Measurements from ENCODE around the gene SCLY. TPM values are rescaled to one million over a fixed set of nuclear protein-coding genes. Genes with fewer than 3 reads are reported as not detected.

SCLY gene
- total and polyA plus RNA-seq, 2 experiments from 2014 or later = 12.7 to 21.1 TPM

GRCh38 chr2:238125127-238125885 lies 64.5 kb downstream of the SCLY start:
- H3K27ac ChIP-seq = no peak overlapping the region
- no peak overlapping the region for H3K4me2 ChIP-seq
- no peaks in the 10 kb centered on the region for H3K79me2 ChIP-seq
- 93% methylated on average over 15 of the region's 20 CpGs for WGBS (ENCODE audit: low lambda C conversion rate, missing lambda C conversion rate)
- no peaks in the 10 kb centered on the region for H3K9me2 ChIP-seq (replicated peaks; ENCODE audit: insufficient read depth)
- no peaks in the 10 kb centered on the region for H3K4me1 ChIP-seq (ENCODE audit: insufficient read depth)
- H3K36me3 ChIP-seq (replicated peaks; ENCODE audit: insufficient read depth, low read depth) = no peaks in the 10 kb centered on the region
- H4K20me1 ChIP-seq (ENCODE audit: insufficient read depth, poor library complexity, severe bottlenecking) = no peaks in the 10 kb centered on the region
- H3K4me3 ChIP-seq = no peak overlapping the region
- DNase-seq (ENCODE audit: low spot score) = no peak
- H3K27me3 ChIP-seq = no peaks in the 10 kb centered on the region
- H3K9me3 ChIP-seq (ENCODE audit: low read depth) = no peaks in the 10 kb centered on the region
- no peak for TF ChIP-seq CTCF (IDR thresholded peaks at IDR 0.05; ENCODE audit: poor library complexity)
- TF ChIP-seq EZH2phosphoT487 (IDR thresholded peaks at IDR 0.05; ENCODE audit: low read depth, severe bottlenecking, unreplicated experiment) = no peak
- no peak for TF ChIP-seq EZH2 (IDR thresholded peaks at IDR 0.05; ENCODE audit: borderline replicate concordance)
- no peak overlapping the region for H2AFZ ChIP-seq

GRCh38 chr2:238126338-238126737 lies 65.5 kb downstream of the SCLY start:
- Histone ChIP-seq H3K4me3 (no peak overlapping the region), H3K9me2 (replicated peaks; ENCODE audit: insufficient read depth) (no peaks in the 10 kb centered on the region), H4K20me1 (ENCODE audit: insufficient read depth, poor library complexity, severe bottlenecking) (no peaks in the 10 kb centered on the region), H2AFZ (no peak overlapping the region), H3K9me3 (ENCODE audit: low read depth) (no peaks in the 10 kb centered on the region), H3K27ac (no peak overlapping the region), H3K4me2 (no peak overlapping the region), H3K4me1 (ENCODE audit: insufficient read depth) (no peaks in the 10 kb centered on the region), H3K36me3 (replicated peaks; ENCODE audit: insufficient read depth, low read depth) (no peaks in the 10 kb centered on the region), H3K79me2 (no peaks in the 10 kb centered on the region), H3K27me3 (no peaks in the 10 kb centered on the region)
- TF ChIP-seq EZH2phosphoT487 (IDR thresholded peaks at IDR 0.05; ENCODE audit: low read depth, severe bottlenecking, unreplicated experiment) = no peak
- TF ChIP-seq EZH2 (IDR thresholded peaks at IDR 0.05; ENCODE audit: borderline replicate concordance) = no peak
- no peak for TF ChIP-seq CTCF (IDR thresholded peaks at IDR 0.05; ENCODE audit: poor library complexity)
- no peak for DNase-seq (ENCODE audit: low spot score)
- 96% methylated on average over 2 of the region's 2 CpGs for WGBS (ENCODE audit: low lambda C conversion rate, missing lambda C conversion rate)

GRCh38 chr2:238126775-238127164 lies 66.0 kb downstream of the SCLY start:
- Histone ChIP-seq H3K9me2 (replicated peaks; ENCODE audit: insufficient read depth) (no peaks in the 10 kb centered on the region), H3K36me3 (replicated peaks; ENCODE audit: insufficient read depth, low read depth) (no peaks in the 10 kb centered on the region), H3K4me1 (ENCODE audit: insufficient read depth) (no peaks in the 10 kb centered on the region), H3K79me2 (no peaks in the 10 kb centered on the region), H3K27me3 (no peaks in the 10 kb centered on the region), H4K20me1 (ENCODE audit: insufficient read depth, poor library complexity, severe bottlenecking) (no peaks in the 10 kb centered on the region), H3K27ac (no peak overlapping the region), H3K9me3 (ENCODE audit: low read depth) (no peaks in the 10 kb centered on the region), H2AFZ (no peak overlapping the region), H3K4me2 (no peak overlapping the region), H3K4me3 (no peak overlapping the region)
- TF ChIP-seq EZH2phosphoT487 (IDR thresholded peaks at IDR 0.05; ENCODE audit: low read depth, severe bottlenecking, unreplicated experiment) = no peak
- TF ChIP-seq EZH2 (IDR thresholded peaks at IDR 0.05; ENCODE audit: borderline replicate concordance) = no peak
- no peak for TF ChIP-seq CTCF (IDR thresholded peaks at IDR 0.05; ENCODE audit: poor library complexity)
- WGBS (ENCODE audit: low lambda C conversion rate, missing lambda C conversion rate) = 95% methylated on average over 2 of the region's 2 CpGs
- no peak for DNase-seq (ENCODE audit: low spot score)

Data from hepatocyte (in vitro differentiated cells).